Gastroesophageal sphincter (tissue), 4 donors: ENCODE measurements around the gene ELOVL4. TPM values are rescaled to one million over a fixed set of nuclear protein-coding genes. Genes with fewer than 3 reads are reported as not detected.

ENCODE experiments used
- ATAC-seq: fragments of 150-250 bp; one replicate; pipeline ENCODE4 v1.9.1; 2016; ENCODE audit warnings: mild to moderate bottlenecking, moderate library complexity
- H3K27ac ChIP-seq, 4 donors: fragments of 200-600 bp; sonication (generic) in 3 of 4; 1 replicate in 3 of 4; 2 replicates in 1 of 4; pipeline ENCODE4 v1.5.1; 2016 to 2019
- H3K27me3 ChIP-seq: fragments of 200-600 bp; sonication (generic); one replicate; pipeline ENCODE4 v1.5.1; 2019
- H3K36me3 ChIP-seq, 2 donors: fragments of 200-600 bp; sonication (generic); one replicate each; pipeline ENCODE4 v1.5.1; 2019; ENCODE audit warnings: control low read depth in 1 of 2
- H3K4me1 ChIP-seq, 3 donors: fragments of 200-600 bp; sonication (generic); 1 replicate in 2 of 3; 2 replicates in 1 of 3; pipeline ENCODE4 v1.5.1; 2016 to 2019; ENCODE audit warnings: control low read depth in 2 of 3
- H3K4me3 ChIP-seq, 2 donors: fragments of 200-600 bp; sonication (generic); one replicate each; pipeline ENCODE4 v1.5.1; 2019; ENCODE audit warnings: mild to moderate bottlenecking in 1 of 2, moderate library complexity in 1 of 2
- H3K9me3 ChIP-seq, 3 donors: fragments of 200-600 bp; sonication (generic); one replicate each; pipeline ENCODE4 v1.5.1; 2017 to 2019; ENCODE audit warnings: control low read depth in 2 of 3
- CTCF ChIP-seq, 4 experiments: fragments of 200-600 bp in 2 of 4; fragments of 450-650 bp in 2 of 4; sonication (generic) in 1 of 4; IDR thresholded peaks; one replicate each; pipeline ENCODE4 v1.5.1; 2017 to 2019; ENCODE audit warnings: antibody characterized with exemption in 4 of 4, mild to moderate bottlenecking in 2 of 4, moderate library complexity in 2 of 4
- EP300 ChIP-seq: sonication (generic); formaldehyde crosslinking; IDR thresholded peaks from one replicate; pipeline ENCODE4 v1.6.1; 2017; ENCODE audit warnings: antibody characterized with exemption, mild to moderate bottlenecking
- POLR2A ChIP-seq, 2 donors: fragments of 450-650 bp; IDR thresholded peaks; one replicate each; pipeline ENCODE4 v1.6.1; 2017; ENCODE audit warnings: antibody characterized with exemption in 2 of 2, mild to moderate bottlenecking in 2 of 2, moderate library complexity in 1 of 2
- POLR2AphosphoS5 ChIP-seq: sonication (generic); formaldehyde crosslinking; IDR thresholded peaks from one replicate; pipeline ENCODE4 v1.6.1; 2017; ENCODE audit warnings: antibody characterized with exemption
- WGBS, 2 donors: methylation state at CpG; one replicate each; pipeline ENCODE4 v1.1.5; 2018; ENCODE audit warnings: low coverage in 1 of 2; 5-methylcytosine and 5-hydroxymethylcytosine counted together
- total RNA-seq, 4 donors: library from RNA; depleted of rRNA; stranded (reverse); fragments of >200 nt; gene quantifications; one replicate each; pipeline ENCODE4 v1.1.0, GENCODE V29; 2016

Gene ELOVL4
- total RNA-seq, 4 donors from 2014 or later: 2.3 to 3.7 (median 2.8) TPM

- no peak for TF ChIP-seq POLR2A (IDR thresholded peaks at IDR 0.05)
- no peak for TF ChIP-seq CTCF (IDR thresholded peaks at IDR 0.05)
- TF ChIP-seq EP300: no peak
- TF ChIP-seq POLR2AphosphoS5: no peak
- H3K27ac ChIP-seq: no peak overlapping the region
- H3K36me3 ChIP-seq: no peaks in the 10 kb centered on the region
- H3K4me3 ChIP-seq: no peak overlapping the region
- no peaks in the 10 kb centered on the region for H3K9me3 ChIP-seq
- H3K4me1 ChIP-seq: no peaks in the 10 kb centered on the region
- no peak for ATAC-seq
- H3K27me3 ChIP-seq: no peaks in the 10 kb centered on the region
Observed at GRCh38 chr6:79985128-79985527, 37.8 kb upstream of the ELOVL4 start.

GRCh38 chr6:79984261-79984660 is 36.9 kb upstream of the ELOVL4 start:
- Histone ChIP-seq H3K9me3 (no peaks in the 10 kb centered on the region), H3K4me1 (no peaks in the 10 kb centered on the region), H3K27me3 (no peaks in the 10 kb centered on the region), H3K4me3 (no peak overlapping the region), H3K36me3 (no peaks in the 10 kb centered on the region), H3K27ac (no peak overlapping the region)
- no peak for TF ChIP-seq CTCF (IDR thresholded peaks at IDR 0.05)
- TF ChIP-seq EP300: no peak
- TF ChIP-seq POLR2AphosphoS5: no peak
- no peak for TF ChIP-seq POLR2A (IDR thresholded peaks at IDR 0.05)
- 29 to 50% methylated on average over 1 of the region's 2 CpGs for WGBS, 2 donors
- ATAC-seq: no peak

GRCh38 chr6:79981652-79982051 is 34.3 kb upstream of the ELOVL4 start:
- WGBS, 2 donors: 84 to 97% methylated on average over 4 of the region's 4 CpGs
- Histone ChIP-seq H3K9me3 (no peaks in the 10 kb centered on the region), H3K27ac (no peak overlapping the region), H3K36me3 (no peaks in the 10 kb centered on the region), H3K4me3 (no peak overlapping the region), H3K27me3 (no peaks in the 10 kb centered on the region), H3K4me1 (no peaks in the 10 kb centered on the region)
- no peak for ATAC-seq
- TF ChIP-seq POLR2A (IDR thresholded peaks at IDR 0.05) (no peak), POLR2AphosphoS5 (no peak), EP300 (no peak), CTCF (IDR thresholded peaks at IDR 0.05) (no peak)

GRCh38 chr6:79971193-79971592 is 23.8 kb upstream of the ELOVL4 start:
- Histone ChIP-seq H3K4me3 (no peak overlapping the region), H3K36me3 (no peaks in the 10 kb centered on the region), H3K27me3 (no peaks in the 10 kb centered on the region), H3K4me1 (no peaks in the 10 kb centered on the region), H3K9me3 (peaks cover 0 to 29% (median 0%) of the 10 kb centered on the region in 3 donors), H3K27ac (no peak overlapping the region)
- ATAC-seq: no peak
- TF ChIP-seq POLR2AphosphoS5 (no peak), CTCF (IDR thresholded peaks at IDR 0.05) (no peak), POLR2A (IDR thresholded peaks at IDR 0.05) (no peak), EP300 (no peak)

- Histone ChIP-seq H3K9me3 (peaks cover 0 to 30% (median 0%) of the 10 kb centered on the region in 3 donors), H3K27me3 (no peaks in the 10 kb centered on the region), H3K36me3 (no peaks in the 10 kb centered on the region), H3K4me1 (no peaks in the 10 kb centered on the region), H3K27ac (no peak overlapping the region), H3K4me3 (no peak overlapping the region)
- 77 to 80% methylated on average over 3 to 5 of the region's 5 CpGs for WGBS, 2 donors
- TF ChIP-seq POLR2A (IDR thresholded peaks at IDR 0.05) (no peak), EP300 (no peak), CTCF (IDR thresholded peaks at IDR 0.05) (no peak), POLR2AphosphoS5 (no peak)
- no peak for ATAC-seq
Observed at GRCh38 chr6:79969784-79970183, 22.4 kb upstream of the ELOVL4 start.
